ENCODE measurements around the gene RAB20. TPM values are rescaled to one million over a fixed set of nuclear protein-coding genes. Genes with fewer than 3 reads are reported as not detected.
A peak's percentile ranks its signal among the peaks of the same experiment; 100 is the strongest.

RAB20 gene
- total RNA-seq, 1 donor from 2014 or later = 2.6 TPM

GRCh38 chr13:110507678-110508381 lies 53.7 kb downstream of the RAB20 start:
- FAIRE-seq = no peak
- H3K27me3 Mint-ChIP-seq (ENCODE audit: low read depth, unreplicated experiment) = no peaks in the 10 kb centered on the region
- H3K4me2 ChIP-seq (ENCODE audit: low read length) = no peak overlapping the region
- peaks cover 15% of the 10 kb centered on the region for H3K4me1 Mint-ChIP-seq (ENCODE audit: low read depth, unreplicated experiment)
- H3K4me3 ChIP-seq (ENCODE audit: insufficient read depth, low read depth, low read length) = no peak overlapping the region
- H3K27ac ChIP-seq (ENCODE audit: low read depth, low read length) = no peak overlapping the region
- H2AFZ ChIP-seq (ENCODE audit: low read depth, low read length) = no peak overlapping the region
- TF ChIP-seq, protein P1, sequence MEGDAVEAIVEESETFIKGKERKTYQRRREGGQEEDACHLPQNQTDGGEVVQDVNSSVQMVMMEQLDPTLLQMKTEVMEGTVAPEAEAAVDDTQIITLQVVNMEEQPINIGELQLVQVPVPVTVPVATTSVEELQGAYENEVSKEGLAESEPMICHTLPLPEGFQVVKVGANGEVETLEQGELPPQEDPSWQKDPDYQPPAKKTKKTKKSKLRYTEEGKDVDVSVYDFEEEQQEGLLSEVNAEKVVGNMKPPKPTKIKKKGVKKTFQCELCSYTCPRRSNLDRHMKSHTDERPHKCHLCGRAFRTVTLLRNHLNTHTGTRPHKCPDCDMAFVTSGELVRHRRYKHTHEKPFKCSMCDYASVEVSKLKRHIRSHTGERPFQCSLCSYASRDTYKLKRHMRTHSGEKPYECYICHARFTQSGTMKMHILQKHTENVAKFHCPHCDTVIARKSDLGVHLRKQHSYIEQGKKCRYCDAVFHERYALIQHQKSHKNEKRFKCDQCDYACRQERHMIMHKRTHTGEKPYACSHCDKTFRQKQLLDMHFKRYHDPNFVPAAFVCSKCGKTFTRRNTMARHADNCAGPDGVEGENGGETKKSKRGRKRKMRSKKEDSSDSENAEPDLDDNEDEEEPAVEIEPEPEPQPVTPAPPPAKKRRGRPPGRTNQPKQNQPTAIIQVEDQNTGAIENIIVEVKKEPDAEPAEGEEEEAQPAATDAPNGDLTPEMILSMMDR (IDR thresholded peaks at IDR 0.05; ENCODE audit: insufficient read depth, low read depth, low read length) = no peak
- no peak for TF ChIP-seq EZH2 (IDR thresholded peaks at IDR 0.05; ENCODE audit: insufficient read depth, low read length)
- H4K20me1 ChIP-seq (ENCODE audit: insufficient read depth, low read length) = peaks cover 58% of the 10 kb centered on the region
- no peak overlapping the region for H3K4me3 Mint-ChIP-seq (ENCODE audit: unreplicated experiment)
- peaks cover 60% of the 10 kb centered on the region for H3K36me3 ChIP-seq (ENCODE audit: insufficient read depth, low read length)
- H3K27ac Mint-ChIP-seq (ENCODE audit: unreplicated experiment) = no peak overlapping the region
- H3K9ac ChIP-seq (ENCODE audit: low read length) = no peak overlapping the region
- H3K36me3 Mint-ChIP-seq (ENCODE audit: low read depth, unreplicated experiment) = peaks cover 31% of the 10 kb centered on the region
- DNase-seq (ENCODE audit: low read depth) = no peak
- H3K27me3 ChIP-seq (ENCODE audit: insufficient read depth, low read length) = no peaks in the 10 kb centered on the region
- H3K79me2 ChIP-seq (ENCODE audit: insufficient read depth, low read length) = no peaks in the 10 kb centered on the region
- no peaks in the 10 kb centered on the region for H3K4me1 ChIP-seq (ENCODE audit: insufficient read depth, low read length)
- H3K9me3 ChIP-seq (ENCODE audit: insufficient read depth, low read depth, low read length) = no peaks in the 10 kb centered on the region
- no peaks in the 10 kb centered on the region for H3K9me3 Mint-ChIP-seq (ENCODE audit: unreplicated experiment)

DNA sequence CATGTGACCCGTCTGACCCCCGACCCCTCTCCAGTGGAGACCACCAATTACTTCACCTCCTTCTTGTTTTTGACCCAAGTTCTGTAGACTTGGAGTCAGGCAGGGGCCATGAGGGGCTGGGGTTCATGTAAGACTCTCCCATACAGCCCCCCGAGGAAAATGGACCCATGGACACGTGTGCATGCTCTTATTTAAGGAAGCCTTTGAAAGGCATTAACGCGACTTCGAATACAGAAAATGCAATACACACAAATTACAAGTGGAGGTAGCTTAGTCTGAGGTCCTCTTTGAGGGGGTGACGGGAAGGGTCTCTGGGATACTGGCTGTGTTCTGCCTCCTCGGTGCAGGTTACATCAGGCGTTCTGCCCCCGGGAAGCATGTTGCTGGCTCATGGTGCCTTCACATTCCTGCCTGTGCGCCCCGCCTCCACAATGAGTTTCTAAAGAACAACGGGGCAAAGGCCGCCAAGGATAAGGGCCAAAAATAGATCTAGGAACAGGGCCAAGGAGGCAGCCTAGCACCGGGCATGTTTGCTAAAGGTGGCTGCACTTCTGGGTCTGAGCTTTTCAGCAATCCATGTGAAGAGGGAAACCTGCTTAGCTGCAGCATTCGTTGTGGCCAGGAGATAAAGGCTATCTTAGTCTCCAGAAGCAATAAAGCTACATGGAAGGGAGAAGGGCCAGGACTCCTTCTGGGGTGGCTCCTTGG lies 54.5 kb downstream of the RAB20 start:
- FAIRE-seq = no peak
- no peak overlapping the region for H3K4me3 Mint-ChIP-seq (ENCODE audit: unreplicated experiment)
- peaks cover 52% of the 10 kb centered on the region for H4K20me1 ChIP-seq (ENCODE audit: insufficient read depth, low read length)

More for the DNA sequence above, 54.5 kb downstream of the RAB20 start:
- H3K79me2 ChIP-seq (ENCODE audit: insufficient read depth, low read length) = no peaks in the 10 kb centered on the region
- H3K27ac ChIP-seq (ENCODE audit: low read depth, low read length) = no peak overlapping the region
- no peak overlapping the region for H3K27ac Mint-ChIP-seq (ENCODE audit: unreplicated experiment)
- peak overlapping the region; percentile 50 for H3K4me2 ChIP-seq (ENCODE audit: low read length)
- peaks cover 18% of the 10 kb centered on the region for H3K4me1 Mint-ChIP-seq (ENCODE audit: low read depth, unreplicated experiment)
- no peaks in the 10 kb centered on the region for H3K27me3 ChIP-seq (ENCODE audit: insufficient read depth, low read length)
- no peaks in the 10 kb centered on the region for H3K4me1 ChIP-seq (ENCODE audit: insufficient read depth, low read length)
- peaks cover 58% of the 10 kb centered on the region for H3K36me3 ChIP-seq (ENCODE audit: insufficient read depth, low read length)
- no peak for DNase-seq (ENCODE audit: low read depth)
- TF ChIP-seq EZH2 (IDR thresholded peaks at IDR 0.05; ENCODE audit: insufficient read depth, low read length) = no peak
- TF ChIP-seq, protein P1 (IDR thresholded peaks at IDR 0.05; ENCODE audit: insufficient read depth, low read depth, low read length) = no peak
- H3K9me3 Mint-ChIP-seq (ENCODE audit: unreplicated experiment) = no peaks in the 10 kb centered on the region
- no peak overlapping the region for H2AFZ ChIP-seq (ENCODE audit: low read depth, low read length)
- no peaks in the 10 kb centered on the region for H3K27me3 Mint-ChIP-seq (ENCODE audit: low read depth, unreplicated experiment)
- H3K9ac ChIP-seq (ENCODE audit: low read length) = no peak overlapping the region
- peaks cover 38% of the 10 kb centered on the region for H3K36me3 Mint-ChIP-seq (ENCODE audit: low read depth, unreplicated experiment)
- no peaks in the 10 kb centered on the region for H3K9me3 ChIP-seq (ENCODE audit: insufficient read depth, low read depth, low read length)
- no peak overlapping the region for H3K4me3 ChIP-seq (ENCODE audit: insufficient read depth, low read depth, low read length)

Measured in astrocyte (in vitro differentiated cells and primary cell).